ENCODE data around the gene GJB2. TPM values are rescaled to one million over a fixed set of nuclear protein-coding genes. Genes with fewer than 3 reads are reported as not detected.

GJB2 gene
- total RNA-seq, 1 experiment from 2014 or later, result 53.0 TPM

DNA sequence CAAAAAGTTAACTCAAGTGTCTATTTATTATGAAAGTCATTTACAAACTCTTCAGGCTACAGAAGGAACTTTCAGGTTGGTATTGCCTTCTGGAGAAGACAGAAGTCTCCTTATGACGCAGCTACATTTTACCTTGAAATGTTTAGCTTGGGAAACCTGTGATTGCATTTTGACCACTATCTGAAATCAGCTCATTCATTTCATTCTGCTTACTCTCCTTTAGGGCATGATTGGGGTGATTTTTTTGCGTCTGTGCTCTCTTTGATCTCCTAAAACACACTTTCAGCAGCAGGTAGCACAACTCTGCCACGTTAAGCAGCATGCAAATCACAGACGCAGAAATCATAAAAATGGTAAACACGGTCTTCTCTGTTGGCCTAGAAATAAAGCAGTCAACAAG is 29.8 kb upstream of the GJB2 start:
- Histone ChIP-seq H3K9me2 (replicated peaks; ENCODE audit: low read length) (no peaks in the 10 kb centered on the region), H3F3A (ENCODE audit: low read length, unreplicated experiment) (no peaks in the 10 kb centered on the region), H3K79me2 (ENCODE audit: low read length) (no peaks in the 10 kb centered on the region), H3K9me3 (ENCODE audit: low read length) (no peaks in the 10 kb centered on the region), H4K20me1 (ENCODE audit: low read length) (no peaks in the 10 kb centered on the region), H3K4me3 (ENCODE audit: low read length) (no peak overlapping the region), H3K36me3 (ENCODE audit: low read depth, low read length) (no peaks in the 10 kb centered on the region), H3K4me1 (ENCODE audit: insufficient read depth, low read length) (no peaks in the 10 kb centered on the region), H3K27ac (ENCODE audit: low read length) (no peak overlapping the region), H2AFZ (ENCODE audit: low read length) (no peak overlapping the region), H3K4me2 (ENCODE audit: low read length) (no peak overlapping the region), H3K27me3 (ENCODE audit: low read length) (peaks cover 10% of the 10 kb centered on the region; the same call in 1 of the 2 replicates), H3K9ac (ENCODE audit: low read length) (no peak overlapping the region)
- no TSS peak for BruUV-seq (replicated peaks)
- TF ChIP-seq, protein P1, sequence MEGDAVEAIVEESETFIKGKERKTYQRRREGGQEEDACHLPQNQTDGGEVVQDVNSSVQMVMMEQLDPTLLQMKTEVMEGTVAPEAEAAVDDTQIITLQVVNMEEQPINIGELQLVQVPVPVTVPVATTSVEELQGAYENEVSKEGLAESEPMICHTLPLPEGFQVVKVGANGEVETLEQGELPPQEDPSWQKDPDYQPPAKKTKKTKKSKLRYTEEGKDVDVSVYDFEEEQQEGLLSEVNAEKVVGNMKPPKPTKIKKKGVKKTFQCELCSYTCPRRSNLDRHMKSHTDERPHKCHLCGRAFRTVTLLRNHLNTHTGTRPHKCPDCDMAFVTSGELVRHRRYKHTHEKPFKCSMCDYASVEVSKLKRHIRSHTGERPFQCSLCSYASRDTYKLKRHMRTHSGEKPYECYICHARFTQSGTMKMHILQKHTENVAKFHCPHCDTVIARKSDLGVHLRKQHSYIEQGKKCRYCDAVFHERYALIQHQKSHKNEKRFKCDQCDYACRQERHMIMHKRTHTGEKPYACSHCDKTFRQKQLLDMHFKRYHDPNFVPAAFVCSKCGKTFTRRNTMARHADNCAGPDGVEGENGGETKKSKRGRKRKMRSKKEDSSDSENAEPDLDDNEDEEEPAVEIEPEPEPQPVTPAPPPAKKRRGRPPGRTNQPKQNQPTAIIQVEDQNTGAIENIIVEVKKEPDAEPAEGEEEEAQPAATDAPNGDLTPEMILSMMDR (conservative IDR thresholded peaks at IDR 0.05; ENCODE audit: low read depth, low read length), result no peak
- TF ChIP-seq EZH2 (IDR thresholded peaks at IDR 0.05; ENCODE audit: low read length, unreplicated experiment) (no peak), EZH2phosphoT487 (IDR thresholded peaks at IDR 0.05; ENCODE audit: borderline replicate concordance, low read length) (no peak)
- no peak for DNase-seq
- ChIA-PET POLR2A (ENCODE audit: unreplicated experiment) (no interaction called here), CTCF (no interaction called here)
- intact Hi-C loops (cut with micrococcal nuclease), result no loop called here
- no peak for ATAC-seq

DNA sequence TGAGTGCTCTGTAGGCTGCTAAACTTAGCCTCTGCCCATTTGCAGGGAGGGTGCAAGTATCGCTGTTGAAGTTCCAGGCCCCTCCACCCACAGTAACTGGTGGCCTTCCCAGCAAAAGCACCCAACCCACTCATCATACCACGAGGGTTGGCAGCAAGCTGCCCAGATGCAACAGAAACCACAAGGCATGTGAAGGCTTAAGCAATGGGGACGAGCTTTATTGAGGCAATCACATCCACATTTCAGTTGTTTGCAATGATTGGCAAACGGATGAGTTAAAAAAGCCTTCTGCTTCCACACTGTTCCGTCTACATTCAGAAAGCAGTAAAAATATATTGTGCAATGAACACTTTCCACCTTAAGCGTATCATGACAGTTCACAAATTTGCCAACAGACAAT is 29.0 kb upstream of the GJB2 start:
- no peaks in the 10 kb centered on the region for H3K9me3 ChIP-seq (ENCODE audit: low read length)
- no peak for DNase-seq
- intact Hi-C loops (cut with micrococcal nuclease), result no loop called here
- H3K36me3 ChIP-seq (ENCODE audit: low read depth, low read length), result no peaks in the 10 kb centered on the region
- H3K27ac ChIP-seq (ENCODE audit: low read length), result no peak overlapping the region
- H3K4me3 ChIP-seq (ENCODE audit: low read length), result no peak overlapping the region
- no peak overlapping the region for H2AFZ ChIP-seq (ENCODE audit: low read length)
- H3K27me3 ChIP-seq (ENCODE audit: low read length), result peaks cover 10% of the 10 kb centered on the region; the same call in 1 of the 2 replicates
- no peak overlapping the region for H3K9ac ChIP-seq (ENCODE audit: low read length)
- POLR2A ChIA-PET (ENCODE audit: unreplicated experiment), result no interaction called here
- H3K4me2 ChIP-seq (ENCODE audit: low read length), result no peak overlapping the region
- H3K9me2 ChIP-seq (replicated peaks; ENCODE audit: low read length), result no peaks in the 10 kb centered on the region
- TF ChIP-seq EZH2 (IDR thresholded peaks at IDR 0.05; ENCODE audit: low read length, unreplicated experiment) (no peak), EZH2phosphoT487 (IDR thresholded peaks at IDR 0.05; ENCODE audit: borderline replicate concordance, low read length) (no peak)
- TF ChIP-seq, protein P1 (conservative IDR thresholded peaks at IDR 0.05; ENCODE audit: low read depth, low read length), result no peak
- no TSS peak for BruUV-seq (replicated peaks)
- no peaks in the 10 kb centered on the region for H3K4me1 ChIP-seq (ENCODE audit: insufficient read depth, low read length)
- ATAC-seq, result no peak
- no peaks in the 10 kb centered on the region for H4K20me1 ChIP-seq (ENCODE audit: low read length)
- H3K79me2 ChIP-seq (ENCODE audit: low read length), result no peaks in the 10 kb centered on the region
- CTCF ChIA-PET, result no interaction called here
- no peaks in the 10 kb centered on the region for H3F3A ChIP-seq (ENCODE audit: low read length, unreplicated experiment)

DNA sequence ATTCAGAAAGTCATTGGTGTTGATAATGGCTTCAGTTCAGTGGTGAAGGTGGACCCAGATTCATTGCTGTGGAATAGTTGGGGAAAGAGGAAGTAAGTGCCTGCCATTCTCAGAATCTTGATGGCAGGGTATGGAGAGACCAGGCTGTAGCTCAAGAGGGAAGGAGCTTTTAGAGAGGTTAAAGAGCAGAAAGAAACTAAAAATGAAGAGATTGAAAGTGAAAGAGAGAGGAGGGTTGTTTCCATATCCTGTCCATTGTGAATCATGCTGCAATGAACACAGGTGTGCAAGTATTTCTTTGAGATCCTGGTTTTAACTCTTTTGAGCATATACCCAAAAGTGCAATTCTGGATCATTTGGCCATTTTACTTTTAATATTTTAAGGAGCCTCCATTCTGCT is 26.8 kb upstream of the GJB2 start:
- Histone ChIP-seq H3K4me2 (ENCODE audit: low read length) (no peak overlapping the region), H2AFZ (ENCODE audit: low read length) (no peak overlapping the region), H3F3A (ENCODE audit: low read length, unreplicated experiment) (no peaks in the 10 kb centered on the region), H3K36me3 (ENCODE audit: low read depth, low read length) (no peaks in the 10 kb centered on the region), H3K27me3 (ENCODE audit: low read length) (no peaks in the 10 kb centered on the region), H3K4me1 (ENCODE audit: insufficient read depth, low read length) (no peaks in the 10 kb centered on the region), H3K27ac (ENCODE audit: low read length) (no peak overlapping the region), H3K4me3 (ENCODE audit: low read length) (no peak overlapping the region), H3K9me3 (ENCODE audit: low read length) (no peaks in the 10 kb centered on the region), H4K20me1 (ENCODE audit: low read length) (no peaks in the 10 kb centered on the region), H3K9me2 (replicated peaks; ENCODE audit: low read length) (no peaks in the 10 kb centered on the region), H3K9ac (ENCODE audit: low read length) (no peak overlapping the region), H3K79me2 (ENCODE audit: low read length) (no peaks in the 10 kb centered on the region)
- no TSS peak for BruUV-seq (replicated peaks)
- ATAC-seq (no peak), DNase-seq (no peak)
- no peak for TF ChIP-seq EZH2phosphoT487 (IDR thresholded peaks at IDR 0.05; ENCODE audit: borderline replicate concordance, low read length)
- TF ChIP-seq, protein P1 (conservative IDR thresholded peaks at IDR 0.05; ENCODE audit: low read depth, low read length), result no peak
- no peak for TF ChIP-seq EZH2 (IDR thresholded peaks at IDR 0.05; ENCODE audit: low read length, unreplicated experiment)
- ChIA-PET CTCF (no interaction called here), POLR2A (ENCODE audit: unreplicated experiment) (no interaction called here)
- intact Hi-C loops (cut with micrococcal nuclease), result no loop called here

Data from PC-3 (cell line).